PC-3 (cell line): ENCODE results near the gene C1orf159. TPM values are rescaled to one million over a fixed set of nuclear protein-coding genes. Genes with fewer than 3 reads are reported as not detected.

Experiments
- ATAC-seq: fragments of 200-7000 bp; cut with Tn5 transposase; 2 replicates; pipeline ENCODE4 v1.9.1; 2020; ENCODE audit warnings: mild to moderate bottlenecking, moderate library complexity
- BruUV-seq: library from RNA; stranded (reverse); fragments of 400-500 nt; replicated peaks from 2 replicates; lab custom pipeline; 2021; lab: Mats Ljungman, UMichigan
- CTCF ChIA-PET: fragments of 300-600 bp; sonication (Branson Sonifier 250); formaldehyde crosslinking; loops from one replicate; lab custom pipeline; 2022; ENCODE audit warnings: antibody characterized with exemption; lab: Charles Lee
- POLR2A ChIA-PET: fragments of 300-600 bp; sonication (Branson Sonifier 250); formaldehyde crosslinking; loops from one replicate; lab custom pipeline; 2022; ENCODE audit warnings: antibody characterized with exemption; ENCODE audit not compliant: unreplicated experiment; lab: Charles Lee
- DNase-seq: peaks from one replicate; pipeline ENCODE4 v3.0.0-alpha.2; 2015
- H2AFZ ChIP-seq: fragments of 300-600 bp; sonication (generic); 2 replicates; pipeline ENCODE4 v1.6.0; 2016; ENCODE audit warnings: antibody characterized with exemption, low read length
- H3F3A ChIP-seq: fragments of 300-600 bp; sonication (generic); one replicate; pipeline ENCODE4 v1.6.0; 2017; ENCODE audit warnings: antibody characterized with exemption, low read length, control low read depth, mild to moderate bottlenecking; ENCODE audit not compliant: unreplicated experiment
- H3K27ac ChIP-seq: fragments of 300-600 bp; sonication (generic); 2 replicates; pipeline ENCODE4 v1.5.1; 2016; ENCODE audit warnings: mild to moderate bottlenecking, low read length
- H3K27me3 ChIP-seq: fragments of 300-600 bp; sonication (generic); 2 replicates; pipeline ENCODE4 v1.6.1; 2016; ENCODE audit warnings: low read length, mixed read lengths
- H3K36me3 ChIP-seq: fragments of 300-600 bp; sonication (generic); 2 replicates; pipeline ENCODE4 v1.6.1; 2016; ENCODE audit warnings: low read depth, mixed run types, low read length, mixed read lengths
- H3K4me1 ChIP-seq: fragments of 300-600 bp; sonication (generic); 2 replicates; pipeline ENCODE4 v1.5.1; 2016; ENCODE audit warnings: low read length; ENCODE audit not compliant: insufficient read depth
- H3K4me2 ChIP-seq: fragments of 300-600 bp; sonication (generic); 2 replicates; pipeline ENCODE4 v1.6.0; 2016; ENCODE audit warnings: low read length
- H3K4me3 ChIP-seq: fragments of 300-600 bp; sonication (generic); 2 replicates; pipeline ENCODE4 v1.5.1; 2016; ENCODE audit warnings: mild to moderate bottlenecking, low read length, mixed read lengths
- H3K79me2 ChIP-seq: fragments of 300-600 bp; sonication (generic); 2 replicates; pipeline ENCODE4 v1.6.1; 2017; ENCODE audit warnings: low read length, mixed read lengths
- H3K9ac ChIP-seq: fragments of 300-600 bp; sonication (generic); 2 replicates; pipeline ENCODE4 v1.6.0; 2016; ENCODE audit warnings: mild to moderate bottlenecking, low read length
- H3K9me2 ChIP-seq: fragments of 300-600 bp; sonication (generic); replicated peaks from 2 replicates; pipeline ENCODE4 v1.6.1; 2016; ENCODE audit warnings: mixed run types, low read length, mixed read lengths
- H3K9me3 ChIP-seq: fragments of 300-600 bp; sonication (generic); 2 replicates; pipeline ENCODE4 v1.6.1; 2016; ENCODE audit warnings: low read length, mixed read lengths
- H4K20me1 ChIP-seq: fragments of 300-600 bp; sonication (generic); 2 replicates; pipeline ENCODE4 v1.6.1; 2016; ENCODE audit warnings: low read length, mixed read lengths
- EZH2 ChIP-seq: fragments of 300-600 bp; sonication (generic); IDR thresholded peaks from one replicate; pipeline ENCODE4 v1.6.1; 2017; ENCODE audit warnings: antibody characterized with exemption, mild to moderate bottlenecking, low read length; ENCODE audit not compliant: unreplicated experiment
- EZH2phosphoT487 ChIP-seq: fragments of 300-600 bp; sonication (generic); IDR thresholded peaks from 2 replicates; pipeline ENCODE4 v1.6.1; 2018; ENCODE audit warnings: mild to moderate bottlenecking, antibody characterized with exemption, low read length, borderline replicate concordance
- intact Hi-C: fragments of 100-400 bp; cut with micrococcal nuclease; formaldehyde crosslinking; loops from 2 replicates; pipeline ENCODE4 v1.9.0; 2023
- total RNA-seq: library from RNA; depleted of rRNA; stranded (reverse); fragments of >200 nt; gene quantifications from 2 replicates; pipeline ENCODE4 v1.2.3, GENCODE V29; 2014
- TF ChIP-seq, protein P1 (sequence below): fragments of 300-600 bp; sonication (generic); conservative IDR thresholded peaks from 2 replicates; pipeline ENCODE4 v1.5.1; 2017; ENCODE audit warnings: antibody characterized with exemption, low read depth, mild to moderate bottlenecking, low read length

The C1orf159 gene
- total RNA-seq, 1 experiment from 2014 or later = 78.0 TPM

GRCh38 chr1:1118876-1119220 is 3.0 kb upstream of the C1orf159 start:
- BruUV-seq = no TSS peak
- Histone ChIP-seq H3K4me3 (no peak overlapping the region), H3K27me3 (no peaks in the 10 kb centered on the region), H3K36me3 (no peaks in the 10 kb centered on the region), H4K20me1 (no peaks in the 10 kb centered on the region), H3K4me2 (no peak overlapping the region), H3K9me3 (no peaks in the 10 kb centered on the region), H3K79me2 (peaks cover 14% of the 10 kb centered on the region), H3F3A (no peaks in the 10 kb centered on the region), H2AFZ (no peak overlapping the region), H3K27ac (no peak overlapping the region), H3K9ac (no peak overlapping the region), H3K9me2 (no peaks in the 10 kb centered on the region), H3K4me1 (peaks cover 20% of the 10 kb centered on the region)
- ATAC-seq (no peak), DNase-seq (no peak)
- ChIA-PET POLR2A (no interaction called here), CTCF (interaction anchor here (0.7 kb wide), 1 partner anchor 117 kb away, joined by 3 read pairs; no protein-coding TSS in a partner anchor)
- TF ChIP-seq, protein P1, sequence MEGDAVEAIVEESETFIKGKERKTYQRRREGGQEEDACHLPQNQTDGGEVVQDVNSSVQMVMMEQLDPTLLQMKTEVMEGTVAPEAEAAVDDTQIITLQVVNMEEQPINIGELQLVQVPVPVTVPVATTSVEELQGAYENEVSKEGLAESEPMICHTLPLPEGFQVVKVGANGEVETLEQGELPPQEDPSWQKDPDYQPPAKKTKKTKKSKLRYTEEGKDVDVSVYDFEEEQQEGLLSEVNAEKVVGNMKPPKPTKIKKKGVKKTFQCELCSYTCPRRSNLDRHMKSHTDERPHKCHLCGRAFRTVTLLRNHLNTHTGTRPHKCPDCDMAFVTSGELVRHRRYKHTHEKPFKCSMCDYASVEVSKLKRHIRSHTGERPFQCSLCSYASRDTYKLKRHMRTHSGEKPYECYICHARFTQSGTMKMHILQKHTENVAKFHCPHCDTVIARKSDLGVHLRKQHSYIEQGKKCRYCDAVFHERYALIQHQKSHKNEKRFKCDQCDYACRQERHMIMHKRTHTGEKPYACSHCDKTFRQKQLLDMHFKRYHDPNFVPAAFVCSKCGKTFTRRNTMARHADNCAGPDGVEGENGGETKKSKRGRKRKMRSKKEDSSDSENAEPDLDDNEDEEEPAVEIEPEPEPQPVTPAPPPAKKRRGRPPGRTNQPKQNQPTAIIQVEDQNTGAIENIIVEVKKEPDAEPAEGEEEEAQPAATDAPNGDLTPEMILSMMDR = no peak
- TF ChIP-seq EZH2 = no peak
- TF ChIP-seq EZH2phosphoT487 = no peak
- intact Hi-C loops = loop anchor here (5.0 kb wide), 1 partner anchor 107 kb away; the partner anchor contains the start of gene ISG15

- DNase-seq (no peak), ATAC-seq (no peak)
- CTCF ChIA-PET = no interaction called here
- Histone ChIP-seq H4K20me1 (no peaks in the 10 kb centered on the region), H3K79me2 (peaks cover 20% of the 10 kb centered on the region), H3K9me3 (no peaks in the 10 kb centered on the region), H3K27me3 (no peaks in the 10 kb centered on the region), H3K9me2 (no peaks in the 10 kb centered on the region), H3F3A (no peaks in the 10 kb centered on the region), H2AFZ (no peak overlapping the region), H3K4me2 (no peak overlapping the region), H3K9ac (no peak overlapping the region), H3K36me3 (peaks cover 5% of the 10 kb centered on the region), H3K4me1 (peaks cover 20% of the 10 kb centered on the region), H3K4me3 (no peak overlapping the region), H3K27ac (no peak overlapping the region)
- BruUV-seq = no TSS peak
- POLR2A ChIA-PET = no interaction called here
- intact Hi-C loops = loop anchor here (5.0 kb wide), 1 partner anchor 106 kb away; the partner anchor contains the start of gene ISG15
- no peak for TF ChIP-seq EZH2
- no peak for TF ChIP-seq EZH2phosphoT487
- TF ChIP-seq, protein P1 = no peak
These were observed 2.4 kb upstream of the C1orf159 start for GRCh38 chr1:1118011-1118875.

- Histone ChIP-seq H2AFZ (no peak overlapping the region), H3K27me3 (no peaks in the 10 kb centered on the region), H3F3A (no peaks in the 10 kb centered on the region), H3K4me1 (peaks cover 14% of the 10 kb centered on the region), H3K4me2 (no peak overlapping the region), H4K20me1 (no peaks in the 10 kb centered on the region), H3K36me3 (peaks cover 10% of the 10 kb centered on the region), H3K9me2 (no peaks in the 10 kb centered on the region), H3K9ac (no peak overlapping the region), H3K9me3 (no peaks in the 10 kb centered on the region), H3K79me2 (peaks cover 28% of the 10 kb centered on the region), H3K27ac (no peak overlapping the region), H3K4me3 (no peak overlapping the region)
- ChIA-PET POLR2A (no interaction called here), CTCF (no interaction called here)
- TF ChIP-seq EZH2phosphoT487 = no peak
- no peak for TF ChIP-seq EZH2
- TF ChIP-seq, protein P1 = no peak
- intact Hi-C loops = loop anchor here (2.0 to 5.0 kb wide), 2 partner anchors 91 to 105 kb away; partner anchors contain the start of gene ISG15
- ATAC-seq = no peak
- TSS peak; percentile 35 for BruUV-seq
- no peak for DNase-seq
These were observed 1.6 kb upstream of the C1orf159 start for GRCh38 chr1:1117469-1117831.
